Ascending aorta (tissue), 2 donors: Measurements from ENCODE around the gene CYSTM1. TPM values are rescaled to one million over a fixed set of nuclear protein-coding genes. Genes with fewer than 3 reads are reported as not detected.

Source experiments
- DNase-seq, 2 donors: peaks; one replicate each; pipeline ENCODE4 v3.0.0-alpha.2; 2019; ENCODE audit warnings: low spot score in 2 of 2
- H3K27ac ChIP-seq, 2 donors: fragments of 200-600 bp; sonication (generic); one replicate each; pipeline ENCODE4 v1.5.1; 2016 to 2017; ENCODE audit warnings: mild to moderate bottlenecking in 1 of 2
- H3K27me3 ChIP-seq: fragments of 200-600 bp; sonication (generic); one replicate; pipeline ENCODE4 v1.5.1; 2017
- H3K36me3 ChIP-seq, 2 donors: fragments of 200-600 bp; sonication (generic); one replicate each; pipeline ENCODE4 v1.5.1; 2016
- H3K4me1 ChIP-seq, 2 donors: fragments of 200-600 bp; sonication (generic); one replicate each; pipeline ENCODE4 v1.5.1; 2016 to 2017; ENCODE audit warnings: mild to moderate bottlenecking in 1 of 2
- H3K4me3 ChIP-seq, 2 donors: fragments of 200-600 bp; sonication (generic); one replicate each; pipeline ENCODE4 v1.5.1; 2016 to 2017; ENCODE audit warnings: mild to moderate bottlenecking in 1 of 2
- H3K9me3 ChIP-seq, 2 donors: fragments of 200-600 bp; sonication (generic); one replicate each; pipeline ENCODE4 v1.5.1; 2016
- CTCF ChIP-seq, 3 experiments: fragments of 200-600 bp in 2 of 3; fragments of 450-650 bp in 1 of 3; sonication (generic) in 2 of 3; IDR thresholded peaks; one replicate each; pipeline ENCODE4 v1.5.1; 2016 to 2019; ENCODE audit warnings: antibody characterized with exemption in 3 of 3, mild to moderate bottlenecking in 1 of 3, moderate library complexity in 1 of 3
- intact Hi-C: fragments of 100-400 bp; cut with DNase I; formaldehyde crosslinking; loops from one replicate; pipeline ENCODE4 v1.15.1; 2023
- total RNA-seq: library from RNA; depleted of rRNA; stranded (reverse); fragments of >200 nt; gene quantifications from one replicate; pipeline ENCODE4 v1.1.0, GENCODE V29; 2016

Gene CYSTM1
- total RNA-seq, 1 donor from 2014 or later: 66.3 TPM

- Histone ChIP-seq H3K27me3 (no peaks in the 10 kb centered on the region), H3K4me1 (no peaks in the 10 kb centered on the region), H3K9me3 (no peaks in the 10 kb centered on the region), H3K36me3 (no peaks in the 10 kb centered on the region), H3K4me3 (no peak overlapping the region), H3K27ac (no peak overlapping the region)
- intact Hi-C loops: no loop called here
- DNase-seq: no peak
- TF ChIP-seq CTCF (IDR thresholded peaks at IDR 0.05): no peak
Observed at GRCh38 chr5:140227046-140227445, 52.1 kb downstream of the CYSTM1 start.

- H3K27ac ChIP-seq: no peak overlapping the region
- H3K27me3 ChIP-seq: no peaks in the 10 kb centered on the region
- H3K36me3 ChIP-seq: no peaks in the 10 kb centered on the region
- H3K4me1 ChIP-seq: no peaks in the 10 kb centered on the region
- no peaks in the 10 kb centered on the region for H3K9me3 ChIP-seq
- no peak for TF ChIP-seq CTCF (IDR thresholded peaks at IDR 0.05)
- H3K4me3 ChIP-seq: no peak overlapping the region
- intact Hi-C loops: no loop called here
- DNase-seq: no peak
Observed at GRCh38 chr5:140228364-140228837, 53.4 kb downstream of the CYSTM1 start.

DNA sequence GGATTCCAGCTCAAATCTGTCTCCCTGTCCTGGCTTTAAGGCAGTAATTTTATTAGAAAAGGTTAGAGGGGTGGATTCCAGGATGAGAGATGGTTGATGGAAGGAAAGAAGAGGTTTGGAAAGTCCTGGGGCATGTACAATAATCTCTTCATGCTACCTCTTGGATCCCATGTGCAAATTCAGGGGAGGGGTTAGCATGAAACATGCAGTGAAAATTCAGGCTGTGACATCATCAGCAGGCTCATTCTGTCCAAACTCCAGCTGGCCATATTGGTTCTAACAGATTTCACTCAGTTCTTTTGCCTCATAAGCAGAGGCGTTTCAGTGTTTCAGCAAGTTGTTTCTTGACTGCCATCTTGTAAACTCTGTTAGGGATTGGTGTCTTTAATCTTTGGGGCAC lies 55.4 kb downstream of the CYSTM1 start:
- no peaks in the 10 kb centered on the region for H3K4me1 ChIP-seq
- intact Hi-C loops: no loop called here
- no peaks in the 10 kb centered on the region for H3K36me3 ChIP-seq
- no peak for TF ChIP-seq CTCF (IDR thresholded peaks at IDR 0.05)
- no peak overlapping the region for H3K4me3 ChIP-seq
- no peaks in the 10 kb centered on the region for H3K27me3 ChIP-seq
- DNase-seq: no peak
- H3K9me3 ChIP-seq: no peaks in the 10 kb centered on the region
- H3K27ac ChIP-seq: no peak overlapping the region

- Histone ChIP-seq H3K27ac (no peak overlapping the region), H3K9me3 (no peaks in the 10 kb centered on the region), H3K27me3 (no peaks in the 10 kb centered on the region), H3K4me3 (no peak overlapping the region), H3K4me1 (no peaks in the 10 kb centered on the region), H3K36me3 (no peaks in the 10 kb centered on the region)
- intact Hi-C loops: no loop called here
- TF ChIP-seq CTCF (IDR thresholded peaks at IDR 0.05): no peak
- no peak for DNase-seq
Observed at GRCh38 chr5:140232731-140233130, 57.7 kb downstream of the CYSTM1 start.

DNA sequence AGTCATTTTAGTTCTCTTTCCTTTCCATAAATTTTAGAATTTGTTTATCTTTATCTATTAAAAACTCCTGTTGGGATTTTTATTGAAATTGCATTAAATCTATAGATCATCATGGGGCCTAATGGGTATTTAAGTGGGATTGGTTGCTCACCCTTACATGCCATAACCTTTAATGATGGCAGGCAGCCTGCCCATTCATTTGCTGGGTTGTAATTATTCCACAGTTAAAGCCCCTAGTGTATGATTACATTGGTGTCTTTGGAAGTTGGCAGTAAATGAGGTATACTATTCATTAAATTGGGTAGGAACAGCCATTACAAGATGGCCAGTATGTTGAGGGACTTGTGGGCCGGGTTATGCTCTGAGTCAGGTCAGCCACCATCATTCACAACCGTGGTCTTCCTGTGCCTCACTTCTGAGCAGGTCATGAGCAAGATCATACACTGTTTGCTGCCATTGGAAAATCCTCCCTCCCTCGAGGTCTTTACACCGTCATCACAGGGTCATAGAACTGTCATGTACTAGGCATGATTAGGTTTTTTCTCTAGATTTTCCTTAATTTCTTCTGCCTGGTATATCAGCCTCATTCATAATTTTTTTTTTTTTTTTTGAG lies 59.5 kb downstream of the CYSTM1 start:
- Histone ChIP-seq H3K27ac (no peak overlapping the region), H3K9me3 (no peaks in the 10 kb centered on the region), H3K27me3 (no peaks in the 10 kb centered on the region), H3K4me3 (no peak overlapping the region), H3K4me1 (no peaks in the 10 kb centered on the region), H3K36me3 (no peaks in the 10 kb centered on the region)
- intact Hi-C loops: no loop called here
- no peak for TF ChIP-seq CTCF (IDR thresholded peaks at IDR 0.05)
- no peak for DNase-seq
